Activated naive CD8-positive, alpha-beta T cell treated with anti-CD3 and anti-CD28 coated beads, Interleukin-2, amount 50 U/mL, for 16 hours (primary cell): ENCODE data around the gene CHAF1B.
"Not testable (repeated sequence)": the region's sequence is repeated elsewhere in the genome, so short reads cannot be mapped to it uniquely, and the experiment has no call there.

Experiments used
- DNase-seq: peaks from one replicate; pipeline ENCODE4 v3.0.0-alpha.2; 2020; ENCODE audit warnings: low read depth, low spot score

The CHAF1B gene

DNA sequence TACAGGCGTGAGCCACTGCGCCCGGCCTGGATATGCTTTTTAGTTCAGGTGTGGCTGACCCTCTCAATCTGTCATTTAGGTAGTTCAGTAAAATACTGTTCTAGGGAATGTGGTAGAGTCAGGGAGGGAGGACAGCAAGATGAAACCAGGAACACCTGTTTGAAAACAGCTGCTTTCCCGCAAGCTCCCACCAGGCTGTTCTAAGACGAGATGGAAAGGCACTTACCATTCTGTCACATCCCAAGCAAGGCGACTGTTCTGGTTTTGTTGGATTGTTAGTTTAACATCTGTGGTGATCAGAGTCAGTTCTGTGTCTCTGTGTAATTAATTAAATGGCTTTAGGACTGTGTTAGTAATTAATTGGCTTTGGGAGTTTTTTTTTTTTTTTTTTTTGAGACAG is 2.9 kb downstream of the CHAF1B start:
- no peak for DNase-seq

DNA sequence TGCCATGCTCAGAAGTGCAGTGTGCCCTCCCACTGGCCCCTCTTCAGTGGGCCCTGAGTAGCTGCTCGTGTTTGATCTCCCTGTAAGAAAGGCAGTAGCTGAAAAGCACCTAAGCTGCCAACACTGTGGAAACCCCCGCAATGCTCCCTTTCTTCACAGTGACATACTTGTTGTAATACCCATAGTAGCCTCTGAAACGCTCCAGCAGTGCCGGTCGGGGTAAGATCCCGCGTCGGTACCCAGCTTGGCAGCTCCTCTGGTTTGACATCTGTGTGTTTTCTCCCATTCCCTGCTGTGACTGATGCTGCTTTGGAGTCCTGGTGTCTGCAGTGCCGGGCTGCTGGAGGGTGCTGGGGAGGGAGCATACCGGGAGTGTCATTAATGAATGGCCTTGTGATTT is 3.6 kb downstream of the CHAF1B start:
- DNase-seq: no peak

DNA sequence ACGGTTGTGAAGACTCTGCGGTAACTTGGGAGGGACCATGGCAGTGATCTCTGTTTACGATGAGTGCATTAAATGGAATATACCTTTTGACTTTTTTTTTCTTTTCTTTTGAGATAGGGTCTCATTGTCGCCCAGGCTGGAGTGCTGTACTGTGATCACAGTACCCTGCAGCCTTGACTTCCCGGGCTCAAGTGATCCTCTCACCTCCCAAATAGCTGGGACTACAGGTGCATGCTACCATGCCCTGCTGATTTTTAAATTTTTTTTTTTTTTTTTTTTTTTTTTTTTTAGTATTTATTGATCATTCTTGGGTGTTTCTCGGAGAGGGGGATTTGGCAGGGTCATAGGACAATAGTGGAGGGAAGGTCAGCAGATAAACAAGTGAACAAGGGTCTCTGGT is 6.5 kb downstream of the CHAF1B start:
- DNase-seq: not testable (repeated sequence)

DNA sequence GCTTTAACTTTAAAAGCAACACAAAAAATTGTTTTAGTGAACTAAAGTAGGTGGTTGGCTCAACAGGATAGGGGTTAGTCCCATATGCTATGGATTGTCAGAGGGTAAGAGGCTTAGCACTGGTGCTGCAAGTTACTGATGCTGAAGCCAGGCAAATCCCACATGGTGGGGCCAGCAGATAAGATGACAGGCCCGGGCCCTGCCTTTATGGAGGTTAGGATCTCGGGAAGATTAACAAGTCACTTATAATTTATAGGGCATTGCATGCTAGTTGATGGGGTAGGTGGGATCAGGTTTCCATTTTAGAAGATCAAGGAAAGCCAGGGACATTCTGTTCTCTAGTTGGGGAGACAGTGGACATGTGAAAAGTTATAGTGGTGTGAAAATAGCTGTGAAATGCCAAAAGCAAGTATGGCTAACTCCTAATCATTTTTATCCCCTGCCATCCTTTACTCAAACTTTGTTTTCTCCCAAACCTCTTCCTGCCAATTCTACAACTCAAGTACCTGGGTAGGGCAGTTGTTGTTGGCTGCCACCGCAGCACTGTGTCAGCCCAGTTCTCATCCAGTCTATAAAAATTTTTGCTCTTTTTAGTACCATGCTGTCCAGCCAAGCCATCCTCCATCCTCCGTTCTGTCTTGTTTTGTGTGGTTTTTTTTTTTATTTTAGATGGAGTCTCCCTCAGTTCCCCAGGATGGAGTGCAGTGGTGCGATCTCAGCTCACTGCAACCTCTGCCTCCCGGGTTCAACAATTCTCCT is 10.3 kb downstream of the CHAF1B start:
- no peak for DNase-seq

DNA sequence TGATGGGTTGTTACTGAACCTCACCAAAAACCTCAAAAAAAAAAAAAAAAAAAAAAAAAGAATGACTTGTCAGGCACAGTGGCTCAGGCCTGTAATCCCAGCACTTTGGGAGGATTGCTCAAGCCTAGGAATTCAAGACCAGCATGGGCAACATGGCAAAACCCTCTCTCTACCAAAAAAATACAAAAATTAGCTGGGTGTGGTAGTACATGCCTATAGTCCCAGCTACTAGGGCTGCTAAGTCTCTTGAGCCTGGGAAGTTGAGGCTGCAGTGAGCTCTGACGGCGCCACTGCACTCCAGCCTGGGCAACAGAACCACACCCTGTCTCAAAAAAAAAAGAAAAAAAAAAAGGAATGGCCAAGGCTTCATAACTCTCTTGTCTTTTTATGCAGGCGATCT is 11.1 kb downstream of the CHAF1B start:
- DNase-seq: no peak

DNA sequence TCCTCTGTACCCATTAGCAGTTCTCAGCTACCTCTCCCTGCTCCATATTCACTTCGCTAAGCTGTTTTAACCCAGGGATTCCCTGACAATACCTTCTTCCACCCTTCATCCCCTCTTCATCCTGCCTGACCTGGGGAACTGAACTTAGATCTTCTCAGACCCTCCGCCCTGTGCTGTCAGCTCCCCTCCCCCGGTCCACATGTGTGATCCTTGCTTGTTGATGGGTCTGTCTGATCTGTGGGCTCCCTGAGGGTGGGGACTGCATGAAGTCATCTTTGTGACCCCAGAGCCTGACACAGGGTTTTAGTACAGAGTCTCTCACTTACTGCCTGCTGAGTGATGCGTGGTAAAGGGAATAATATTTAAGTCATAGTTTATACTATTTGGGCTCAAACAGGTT is 11.8 kb downstream of the CHAF1B start:
- no peak for DNase-seq

DNA sequence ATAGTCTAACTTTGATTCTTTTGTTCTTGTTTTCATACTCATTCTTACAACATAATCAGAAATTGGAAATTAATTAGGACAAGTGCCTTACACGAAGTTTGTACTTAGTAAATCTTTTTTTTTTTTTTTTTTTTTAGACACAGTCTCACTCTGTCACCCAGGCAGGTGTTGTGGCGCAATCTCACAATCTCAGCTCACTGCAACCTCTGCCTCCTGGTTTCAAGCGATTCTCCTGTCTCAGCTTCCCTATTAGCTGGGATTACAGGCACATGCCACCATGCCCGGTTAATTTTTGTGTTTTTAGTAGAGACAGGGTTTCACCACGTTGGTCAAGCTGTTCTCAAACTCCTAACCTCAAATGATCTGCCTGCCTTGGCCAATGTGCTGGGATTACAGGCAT is 12.4 kb downstream of the CHAF1B start:
- DNase-seq: no peak

DNA sequence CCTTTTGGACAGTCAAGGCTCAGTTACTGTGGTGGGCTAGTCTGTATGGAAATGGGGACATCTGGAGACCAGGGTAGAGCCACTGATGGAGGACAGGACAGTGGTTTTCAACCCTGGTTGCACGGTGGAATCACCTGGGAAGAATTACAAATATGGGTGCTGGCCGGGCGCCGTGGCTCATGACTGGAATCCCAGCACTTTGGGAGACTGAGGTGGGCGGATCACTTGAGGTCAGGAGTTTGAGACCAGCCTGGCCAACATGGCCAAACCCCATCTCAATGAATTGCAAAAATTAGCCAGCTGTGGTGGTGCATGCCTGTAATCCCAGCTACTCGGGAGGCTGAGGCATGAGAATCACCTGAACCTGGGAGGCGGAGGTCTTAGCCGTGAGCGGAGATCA is 14.5 kb downstream of the CHAF1B start:
- DNase-seq: not testable (repeated sequence)

DNA sequence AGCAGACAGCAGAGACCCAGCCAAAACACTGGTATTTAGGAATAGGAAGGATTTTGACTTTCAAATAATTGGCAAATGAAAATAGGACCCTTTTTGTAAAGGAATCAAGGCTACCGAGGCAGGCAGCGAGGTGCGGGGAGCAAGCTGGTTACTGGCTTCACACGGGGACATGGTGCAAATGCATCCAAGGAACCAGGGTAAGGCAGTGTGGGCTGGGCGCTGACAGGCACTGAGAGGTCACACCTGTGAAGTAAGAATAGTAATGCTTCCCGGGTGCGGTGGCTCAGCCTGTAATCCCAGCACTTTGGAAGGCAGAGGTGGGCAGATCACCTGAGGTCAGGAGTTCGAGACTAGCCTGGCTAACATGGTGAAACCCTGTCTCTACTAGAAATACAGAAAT is 15.5 kb downstream of the CHAF1B start:
- no peak for DNase-seq

DNA sequence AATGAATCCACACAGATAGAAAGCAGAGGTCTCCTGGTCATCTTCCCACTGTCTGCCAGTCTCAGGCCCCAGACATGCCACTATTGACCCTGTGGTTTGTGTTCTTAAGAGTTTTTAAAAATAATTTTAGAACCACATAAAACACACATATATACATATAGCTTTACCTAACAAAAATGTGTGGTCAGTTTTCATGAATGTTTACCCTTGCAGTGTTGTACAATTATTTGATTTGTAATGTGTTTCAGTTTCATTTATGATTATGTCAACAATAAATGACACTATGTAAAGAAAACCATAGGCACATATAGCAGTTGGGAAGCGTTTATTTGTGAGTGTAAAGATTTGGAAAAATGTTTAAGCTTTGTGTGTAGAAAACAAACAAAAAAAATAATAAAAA is 17.1 kb downstream of the CHAF1B start:
- DNase-seq: no peak

DNA sequence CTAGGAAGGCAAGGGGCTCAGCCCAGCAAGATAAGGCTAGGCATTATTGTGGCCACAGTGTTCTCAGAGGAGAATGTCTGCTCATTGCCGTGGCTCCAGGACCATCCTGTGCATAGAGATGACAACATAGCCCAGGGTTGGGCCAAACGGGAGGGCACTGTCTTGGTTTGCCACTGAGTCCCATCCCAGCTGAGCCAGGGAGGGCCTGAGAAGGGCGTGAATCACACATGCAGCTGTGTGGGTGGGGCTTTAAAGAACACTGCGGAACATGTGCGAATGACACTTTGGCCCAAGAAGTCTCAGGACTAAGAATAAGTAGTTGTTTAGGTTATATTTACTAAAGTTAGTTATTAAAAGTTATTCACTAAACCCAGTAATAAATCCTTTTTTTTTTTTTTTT is 18.5 kb downstream of the CHAF1B start:
- no peak for DNase-seq

DNA sequence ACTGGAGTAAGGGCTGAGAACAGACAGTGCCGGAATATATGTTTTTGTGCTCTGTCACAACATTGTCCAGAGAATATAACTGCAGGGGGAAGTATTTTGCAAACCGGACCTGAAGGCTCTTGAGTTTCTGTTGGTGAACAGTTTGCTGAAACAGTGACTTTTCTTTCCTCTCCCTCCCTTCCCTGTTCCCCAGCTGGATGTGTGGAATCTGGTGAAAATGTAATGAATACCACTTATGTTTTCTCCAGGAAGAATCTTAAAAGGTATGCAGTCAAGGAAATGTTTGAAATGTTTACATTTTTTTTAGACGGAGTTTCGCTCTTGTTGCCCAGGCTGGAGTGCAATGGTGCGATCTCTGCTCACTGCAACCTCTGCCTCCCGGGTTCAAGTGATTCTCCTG is 23.4 kb downstream of the CHAF1B start:
- DNase-seq: no peak

DNA sequence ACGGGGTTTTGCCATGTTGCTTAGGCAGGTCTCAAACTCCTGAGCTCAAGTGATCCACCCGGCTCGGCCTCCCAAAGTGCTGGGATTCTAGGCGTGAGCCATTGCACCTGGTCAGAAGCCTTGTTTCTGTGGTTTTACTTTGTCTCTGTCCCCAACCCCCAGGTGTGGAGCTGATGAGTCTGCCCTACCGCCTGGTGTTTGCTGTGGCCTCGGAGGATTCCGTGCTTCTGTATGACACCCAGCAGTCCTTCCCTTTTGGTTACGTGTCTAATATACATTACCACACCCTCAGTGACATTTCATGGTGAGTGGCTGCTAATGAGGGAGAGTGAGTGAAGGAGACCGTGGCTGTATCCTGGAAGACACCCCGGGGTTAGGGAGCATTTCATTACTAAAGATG is 26.1 kb downstream of the CHAF1B start:
- no peak for DNase-seq

DNA sequence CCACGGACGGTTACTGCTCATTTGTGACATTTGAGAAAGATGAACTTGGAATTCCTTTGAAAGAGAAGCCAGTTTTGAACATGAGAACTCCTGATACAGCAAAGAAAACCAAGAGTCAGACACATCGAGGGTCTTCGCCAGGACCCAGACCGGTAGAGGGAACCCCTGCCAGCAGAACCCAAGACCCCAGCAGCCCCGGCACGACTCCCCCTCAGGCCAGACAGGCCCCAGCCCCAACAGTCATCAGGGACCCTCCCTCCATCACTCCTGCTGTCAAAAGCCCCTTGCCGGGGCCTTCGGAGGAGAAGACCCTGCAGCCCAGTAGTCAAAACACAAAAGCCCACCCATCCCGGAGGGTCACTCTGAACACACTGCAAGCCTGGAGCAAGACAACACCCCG is 27.7 kb downstream of the CHAF1B start:
- no peak for DNase-seq

DNA sequence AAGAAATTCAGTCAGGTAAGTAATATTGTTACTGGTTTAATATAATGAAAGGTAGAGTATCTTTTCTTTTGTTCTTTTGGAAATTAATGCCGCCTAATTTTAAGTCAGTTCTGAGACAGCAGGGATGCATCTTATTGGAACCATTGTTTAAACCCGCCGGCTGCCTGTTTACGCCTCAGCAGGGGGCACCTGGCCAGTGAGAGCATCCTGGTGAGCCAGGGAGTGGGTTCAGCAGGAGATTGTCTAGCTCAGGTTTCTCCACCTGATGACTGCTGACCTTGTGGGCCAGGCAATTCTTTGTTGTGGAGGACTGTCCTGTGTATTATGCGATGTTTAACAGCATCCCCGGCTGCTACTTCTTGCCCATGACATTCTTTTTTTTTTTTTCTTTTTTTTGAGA is 30.2 kb downstream of the CHAF1B start:
- no peak for DNase-seq

DNA sequence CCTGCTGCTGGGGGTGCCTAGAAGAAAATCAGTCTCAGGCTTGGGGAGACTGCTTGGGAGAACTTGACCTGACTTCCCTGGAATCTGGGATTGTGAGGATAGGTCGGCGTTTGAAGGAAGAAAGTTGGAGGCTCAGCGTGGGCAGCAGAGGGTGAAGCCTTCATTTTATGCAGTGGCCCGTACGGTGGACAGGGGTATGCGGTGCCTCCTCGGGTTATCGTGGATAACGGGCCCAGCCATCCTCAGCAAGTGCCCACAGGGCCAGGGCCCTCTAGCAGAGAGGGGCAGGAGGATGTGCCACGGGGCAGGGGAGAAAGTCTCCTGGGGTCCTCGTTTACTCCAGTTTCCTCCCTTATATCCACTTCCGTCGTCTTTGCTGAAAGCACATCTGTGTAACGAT is 34.0 kb downstream of the CHAF1B start:
- DNase-seq: no peak

DNA sequence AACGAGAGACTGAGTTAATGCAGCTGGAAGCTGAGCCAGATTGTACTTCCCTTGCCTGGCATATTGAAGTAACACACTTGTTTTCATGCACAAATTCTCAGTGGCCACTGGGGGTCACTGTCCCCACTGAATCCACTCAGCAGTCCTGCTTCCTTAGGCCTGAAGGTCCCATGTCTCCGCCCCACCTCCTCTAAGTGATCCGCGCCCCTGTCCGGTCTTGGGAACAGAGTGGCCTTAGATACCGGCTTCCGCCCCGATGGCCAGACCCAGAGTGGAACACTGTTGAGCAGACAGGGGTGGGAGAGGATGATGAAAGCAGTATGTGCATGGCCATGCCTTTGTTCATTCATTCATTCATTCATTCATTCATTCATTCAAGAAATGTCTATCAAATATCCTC is 34.8 kb downstream of the CHAF1B start:
- no peak for DNase-seq

DNA sequence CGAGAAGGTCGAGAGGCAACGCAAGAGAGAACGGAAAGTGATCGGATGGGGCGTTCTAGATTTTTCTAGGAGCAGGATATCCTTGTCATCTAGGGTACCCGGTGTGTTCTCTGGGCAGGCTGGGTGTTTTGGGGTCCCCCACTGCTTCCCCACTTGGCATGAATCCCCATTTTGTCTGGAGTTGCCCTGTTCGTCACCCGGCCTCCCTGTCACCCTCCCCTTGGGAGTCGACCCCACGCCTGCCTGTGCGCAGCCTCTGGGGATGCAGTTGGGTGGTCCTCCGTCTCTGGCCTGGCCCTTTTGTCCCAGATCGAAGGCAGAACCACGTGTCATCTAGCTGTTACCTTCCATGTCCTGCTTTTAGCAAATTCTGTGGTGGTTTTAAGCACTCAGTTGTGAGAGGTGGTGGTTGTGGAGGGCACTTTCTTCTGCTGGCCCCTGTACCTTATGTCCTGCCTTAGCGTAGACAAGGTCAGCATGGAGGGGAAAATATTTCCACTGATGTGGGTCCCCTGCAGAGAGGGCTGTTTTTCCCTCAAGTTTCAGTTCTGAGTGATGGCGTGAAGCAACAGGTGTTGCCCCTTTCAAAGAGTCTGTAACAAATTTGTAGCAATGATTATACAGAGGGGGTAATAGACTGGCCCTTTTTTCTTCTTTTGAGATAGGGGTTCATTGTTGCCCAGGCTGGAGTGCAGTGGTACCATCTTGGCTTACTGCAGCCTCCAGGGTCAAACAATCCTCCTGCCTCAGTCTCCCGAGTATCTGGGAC is 35.6 kb downstream of the CHAF1B start:
- DNase-seq: no peak

DNA sequence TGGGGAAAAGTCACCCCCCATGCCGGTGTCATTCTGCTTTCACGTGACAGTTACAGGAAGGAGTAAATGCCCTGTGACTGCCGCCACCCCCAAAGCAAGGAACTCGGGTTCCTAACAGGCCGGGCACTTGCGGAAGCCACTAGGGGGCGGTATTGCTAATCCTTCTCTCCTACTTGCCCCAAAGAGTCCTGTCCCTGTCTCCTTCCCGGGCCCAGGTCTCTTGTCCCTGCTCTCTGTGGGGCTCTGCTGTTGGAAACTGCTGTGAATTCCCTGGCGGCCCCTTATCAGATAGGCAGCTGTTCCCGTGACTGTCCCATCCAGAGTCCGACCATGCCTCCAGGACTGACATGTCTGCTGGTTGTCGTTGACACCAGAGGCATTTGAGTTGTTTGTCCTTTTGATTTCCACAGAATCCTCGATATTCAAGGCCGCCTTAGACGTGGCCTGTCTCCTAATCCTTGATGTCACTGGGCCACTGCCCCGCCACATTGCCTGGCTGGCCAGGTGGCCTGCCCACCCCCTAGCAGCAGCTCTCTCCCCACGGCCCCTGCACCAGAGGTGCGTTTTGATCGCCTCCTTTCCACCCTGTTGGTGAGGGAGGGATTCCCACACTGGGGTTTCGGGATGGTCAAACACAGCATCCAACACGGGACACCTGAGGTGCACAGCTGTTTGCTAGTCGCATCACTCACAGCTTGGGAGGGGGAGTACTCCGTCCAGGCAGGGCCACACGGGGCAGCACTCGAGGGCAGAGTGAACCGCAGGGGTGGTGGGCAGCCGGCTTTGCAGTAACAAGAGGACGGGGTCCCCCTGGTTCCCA is 37.3 kb downstream of the CHAF1B start:
- DNase-seq: no peak

DNA sequence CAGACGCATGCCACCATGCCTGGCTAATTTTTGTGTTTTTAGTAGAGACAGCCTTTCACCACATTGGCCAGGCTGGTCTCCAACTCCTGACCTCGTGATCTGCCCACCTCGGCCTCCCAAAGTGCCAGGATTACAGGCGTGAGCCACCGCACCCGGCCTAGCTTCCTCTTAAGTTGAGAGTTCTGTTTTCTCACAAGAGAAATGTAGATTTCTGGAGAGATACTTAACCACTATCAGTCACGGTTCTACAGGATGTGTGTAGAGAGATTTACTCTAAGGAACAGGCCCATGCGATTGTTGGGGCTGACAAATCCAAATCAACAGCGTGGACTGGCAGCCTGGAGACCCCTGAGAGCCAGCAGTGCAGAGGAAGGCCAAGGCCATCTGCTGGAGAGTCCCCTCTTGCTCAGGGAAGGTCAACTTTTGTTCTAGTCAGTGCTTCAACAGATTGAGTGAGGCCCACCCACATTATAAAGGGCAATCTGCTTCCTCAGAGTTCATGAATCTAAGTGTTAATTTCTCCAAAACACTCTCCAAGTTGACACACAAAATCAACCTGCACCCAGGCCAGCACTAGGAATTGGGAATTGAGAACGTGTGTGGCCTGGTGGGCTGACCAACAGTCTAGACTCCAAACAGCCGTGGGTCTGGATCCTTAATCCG is 38.7 kb downstream of the CHAF1B start:
- no peak for DNase-seq

DNA sequence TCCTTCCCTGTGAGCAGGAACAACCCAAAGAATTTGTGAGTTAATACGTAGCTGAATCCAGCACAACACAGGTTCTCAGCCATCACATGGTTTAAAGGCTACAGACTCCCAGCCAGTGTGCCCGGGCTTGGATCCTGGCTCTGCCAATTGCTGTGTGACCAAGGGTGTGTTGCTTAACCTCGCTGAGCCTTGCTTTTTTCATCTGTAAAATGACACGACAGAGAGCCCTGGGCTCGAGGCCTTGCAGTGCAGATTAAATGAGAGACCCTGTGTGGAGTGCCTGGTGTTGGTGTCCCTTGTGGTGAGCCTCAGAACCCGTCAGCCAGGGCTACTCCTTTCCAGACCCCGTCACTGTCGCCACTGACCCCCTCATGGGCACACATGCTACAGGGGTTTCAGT is 39.4 kb downstream of the CHAF1B start:
- DNase-seq: no peak

DNA sequence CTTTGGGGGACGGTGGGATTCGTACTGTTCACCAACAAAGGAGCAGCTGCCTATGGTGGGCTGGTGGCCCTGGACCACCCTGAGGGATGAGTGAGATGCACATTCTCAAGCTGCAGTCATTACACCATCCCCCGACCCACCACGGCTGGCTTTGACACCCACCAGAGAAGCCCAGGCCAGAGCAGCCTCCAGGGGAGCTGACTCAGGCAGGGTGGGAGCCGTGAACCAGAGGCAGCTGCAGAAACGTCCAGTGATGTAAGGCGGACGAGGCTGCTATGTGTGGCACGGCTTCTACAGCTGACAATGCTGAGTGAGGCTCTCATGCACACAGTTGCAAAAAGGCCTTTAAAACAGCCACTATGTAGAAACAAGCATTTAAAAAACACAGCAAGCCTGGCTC is 40.1 kb downstream of the CHAF1B start:
- DNase-seq: no peak
